DOHH2 (cell line): ENCODE data around the gene LETM1.

Experiments
- CTCF ChIP-seq: fragments of 200-600 bp; sonication (generic); IDR thresholded peaks from one replicate; pipeline ENCODE4 v1.5.1; 2014; ENCODE audit warnings: antibody characterized with exemption, mild to moderate bottlenecking, low read depth, low read length; ENCODE audit not compliant: poor library complexity, severe bottlenecking
- EZH2phosphoT487 ChIP-seq: fragments of 200-600 bp; sonication (generic); IDR thresholded peaks from 2 replicates; pipeline ENCODE4 v1.6.1; 2017; ENCODE audit warnings: borderline replicate concordance, mild to moderate bottlenecking, antibody characterized with exemption, low read length, moderate library complexity, mixed read lengths

GRCh38 chr4:1767061-1767769, 88.7 kb downstream of the LETM1 start:
- TF ChIP-seq CTCF (no peak), EZH2phosphoT487 (no peak)
